OCI-LY1 (cell line): Measurements from ENCODE around the gene MTMR3.

Source experiments
- EZH2 ChIP-seq: fragments of 200-600 bp; sonication (generic), shearing (Covaris generic); IDR thresholded peaks from 2 replicates; pipeline ENCODE4 v1.8.0; 2017; ENCODE audit warnings: borderline replicate concordance, mixed run types, mild to moderate bottlenecking, antibody characterized with exemption, low read length, moderate library complexity, mixed read lengths
- TF ChIP-seq, protein P1 (sequence below): fragments of 200-600 bp; sonication (generic), shearing (Covaris generic); IDR thresholded peaks from 2 replicates; pipeline ENCODE4 v1.5.1; 2017; ENCODE audit warnings: mild to moderate bottlenecking, antibody characterized with exemption, low read length, moderate library complexity, mixed read lengths

DNA sequence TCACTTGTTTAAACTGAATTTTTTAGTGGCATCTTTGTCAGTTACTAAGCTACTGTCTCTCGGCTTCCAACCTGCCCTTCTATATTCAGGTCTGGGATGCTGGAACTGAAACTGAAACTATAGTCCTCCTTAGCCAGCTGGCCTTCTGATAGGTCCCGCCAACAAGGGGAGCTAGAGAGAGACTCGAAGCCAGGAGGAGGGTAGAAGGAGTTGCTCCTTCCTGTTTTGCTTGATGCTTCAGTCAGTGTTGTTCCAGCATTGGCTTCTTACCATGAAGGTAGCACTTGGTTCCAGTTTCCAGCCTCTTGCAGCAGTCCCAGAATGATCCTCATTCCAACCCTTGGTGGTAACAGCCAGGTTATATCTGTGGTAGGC lies 164.4 kb downstream of the MTMR3 start:
- TF ChIP-seq, protein P1, sequence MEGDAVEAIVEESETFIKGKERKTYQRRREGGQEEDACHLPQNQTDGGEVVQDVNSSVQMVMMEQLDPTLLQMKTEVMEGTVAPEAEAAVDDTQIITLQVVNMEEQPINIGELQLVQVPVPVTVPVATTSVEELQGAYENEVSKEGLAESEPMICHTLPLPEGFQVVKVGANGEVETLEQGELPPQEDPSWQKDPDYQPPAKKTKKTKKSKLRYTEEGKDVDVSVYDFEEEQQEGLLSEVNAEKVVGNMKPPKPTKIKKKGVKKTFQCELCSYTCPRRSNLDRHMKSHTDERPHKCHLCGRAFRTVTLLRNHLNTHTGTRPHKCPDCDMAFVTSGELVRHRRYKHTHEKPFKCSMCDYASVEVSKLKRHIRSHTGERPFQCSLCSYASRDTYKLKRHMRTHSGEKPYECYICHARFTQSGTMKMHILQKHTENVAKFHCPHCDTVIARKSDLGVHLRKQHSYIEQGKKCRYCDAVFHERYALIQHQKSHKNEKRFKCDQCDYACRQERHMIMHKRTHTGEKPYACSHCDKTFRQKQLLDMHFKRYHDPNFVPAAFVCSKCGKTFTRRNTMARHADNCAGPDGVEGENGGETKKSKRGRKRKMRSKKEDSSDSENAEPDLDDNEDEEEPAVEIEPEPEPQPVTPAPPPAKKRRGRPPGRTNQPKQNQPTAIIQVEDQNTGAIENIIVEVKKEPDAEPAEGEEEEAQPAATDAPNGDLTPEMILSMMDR: no peak
- TF ChIP-seq EZH2: no peak
